ENCODE data around the gene UNC13C. TPM values are rescaled to one million over a fixed set of nuclear protein-coding genes. Genes with fewer than 3 reads are reported as not detected.

UNC13C gene
- polyA plus RNA-seq, 1 of the 3 experiments (the other 2 are of a cell fraction): not detected

- H3K9me2 ChIP-seq: no peaks in the 10 kb centered on the region
- DNase-seq: no peak
- TF ChIP-seq YY1 (IDR thresholded peaks at IDR 0.05; ENCODE audit: low read depth): no peak
- no peak for TF ChIP-seq CHD2 (IDR thresholded peaks at IDR 0.05; ENCODE audit: low read length, partially characterized antibody)
- TF ChIP-seq EP300 (IDR thresholded peaks at IDR 0.05; ENCODE audit: borderline replicate concordance in 1 of 2, low read depth in 1 of 2, low read length in 1 of 2): no peak
- no peak for TF ChIP-seq RAD21 (IDR thresholded peaks at IDR 0.05; ENCODE audit: low read length)
- TF ChIP-seq ELF1 (IDR thresholded peaks at IDR 0.05): no peak
- no peak for TF ChIP-seq GATA2 (CRISPR knock-in tag; IDR thresholded peaks at IDR 0.05)
- TF ChIP-seq MXI1 (IDR thresholded peaks at IDR 0.05; ENCODE audit: low read depth, low read length): no peak
- TF ChIP-seq EZH2phosphoT487 (IDR thresholded peaks at IDR 0.05; ENCODE audit: borderline replicate concordance, low read depth): no peak
- no peak for TF ChIP-seq FOXJ3 (CRISPR knock-in tag; IDR thresholded peaks at IDR 0.05)
- TF ChIP-seq JUND (IDR thresholded peaks at IDR 0.05): no peak
- TF ChIP-seq TAF1 (IDR thresholded peaks at IDR 0.05; ENCODE audit: borderline replicate concordance, low read depth, low read length): no peak
- no peak for TF ChIP-seq TCF12 (IDR thresholded peaks at IDR 0.05)
- TF ChIP-seq RFX5 (IDR thresholded peaks at IDR 0.05; ENCODE audit: low read length): no peak
- TF ChIP-seq SMC3 (IDR thresholded peaks at IDR 0.05; ENCODE audit: low read depth, low read length): no peak
- TF ChIP-seq TEAD4 (IDR thresholded peaks at IDR 0.05; ENCODE audit: borderline replicate concordance, insufficient read depth): no peak
- no peak for TF ChIP-seq NFIC (IDR thresholded peaks at IDR 0.05; ENCODE audit: borderline replicate concordance)
- TF ChIP-seq GABPA (IDR thresholded peaks at IDR 0.05; ENCODE audit: low read depth): no peak
- no peaks in the 10 kb centered on the region for H3K79me2 ChIP-seq (ENCODE audit: insufficient read depth)
- no peaks in the 10 kb centered on the region for H3F3A ChIP-seq (replicated peaks; ENCODE audit: insufficient read depth)
- no peaks in the 10 kb centered on the region for H3K27me3 ChIP-seq (ENCODE audit: insufficient read depth)
- POLR2A ChIA-PET: no interaction called here
- 10% methylated on average over 2 of the region's 2 CpGs for WGBS (ENCODE audit: low lambda C conversion rate)
- no peaks in the 10 kb centered on the region for H3K9me3 ChIP-seq
- H3K36me3 ChIP-seq (replicated peaks in 1 of 2; ENCODE audit: control insufficient read depth in 1 of 2, insufficient read depth in 2 of 2, low read length in 1 of 2): no peaks in the 10 kb centered on the region
- H2AFZ ChIP-seq (ENCODE audit: low read depth): no peak overlapping the region
- H3K4me3 ChIP-seq (ENCODE audit: low read depth in 2 of 2, low read length in 1 of 2): no peak overlapping the region
- H3K4me1 ChIP-seq (ENCODE audit: control insufficient read depth in 1 of 2, insufficient read depth in 2 of 2, low read depth in 1 of 2, low read length in 1 of 2): no peaks in the 10 kb centered on the region
- H3K4me2 ChIP-seq: no peak overlapping the region
- no peak overlapping the region for H3K27ac ChIP-seq (ENCODE audit: low read depth in 2 of 2, low read length in 1 of 2)
- H4K20me1 ChIP-seq (ENCODE audit: insufficient read depth): no peaks in the 10 kb centered on the region
- CTCF ChIA-PET: interaction anchor here (0.9 kb wide), 1 partner anchor 20 kb away, joined by 3 read pairs; no protein-coding TSS in a partner anchor
- no peak overlapping the region for H3K9ac ChIP-seq
Observed at GRCh38 chr15:54373332-54373731, 395.1 kb downstream of the UNC13C start.

- no peak overlapping the region for H3K9ac ChIP-seq
- POLR2A ChIA-PET: no interaction called here
- no peak overlapping the region for H3K4me3 ChIP-seq (ENCODE audit: low read depth in 2 of 2, low read length in 1 of 2)
- H2AFZ ChIP-seq (ENCODE audit: low read depth): no peak overlapping the region
- H3K9me2 ChIP-seq: no peaks in the 10 kb centered on the region
- no peaks in the 10 kb centered on the region for H3K27me3 ChIP-seq (ENCODE audit: insufficient read depth)
- CTCF ChIA-PET: interaction anchor here (0.9 kb wide), 1 partner anchor 19 kb away, joined by 3 read pairs; no protein-coding TSS in a partner anchor
- H3K4me2 ChIP-seq: no peak overlapping the region
- no peaks in the 10 kb centered on the region for H3K4me1 ChIP-seq (ENCODE audit: control insufficient read depth in 1 of 2, insufficient read depth in 2 of 2, low read depth in 1 of 2, low read length in 1 of 2)
- no peaks in the 10 kb centered on the region for H4K20me1 ChIP-seq (ENCODE audit: insufficient read depth)
- H3K36me3 ChIP-seq (replicated peaks in 1 of 2; ENCODE audit: control insufficient read depth in 1 of 2, insufficient read depth in 2 of 2, low read length in 1 of 2): no peaks in the 10 kb centered on the region
- H3K9me3 ChIP-seq: no peaks in the 10 kb centered on the region
- no peak overlapping the region for H3K27ac ChIP-seq (ENCODE audit: low read depth in 2 of 2, low read length in 1 of 2)
- H3F3A ChIP-seq (replicated peaks; ENCODE audit: insufficient read depth): no peaks in the 10 kb centered on the region
- DNase-seq: no peak
- H3K79me2 ChIP-seq (ENCODE audit: insufficient read depth): no peaks in the 10 kb centered on the region
- 2% methylated on average over 5 of the region's 5 CpGs for WGBS (ENCODE audit: low lambda C conversion rate)
- TF ChIP-seq SIN3A (IDR thresholded peaks at IDR 0.05; ENCODE audit: borderline replicate concordance, low read depth, low read length) (no peak), USF1 (IDR thresholded peaks at IDR 0.05; ENCODE audit: borderline replicate concordance, low read depth) (no peak), TCF12 (IDR thresholded peaks at IDR 0.05) (no peak), RCOR1 (IDR thresholded peaks at IDR 0.05; ENCODE audit: low read length) (no peak), NFIC (IDR thresholded peaks at IDR 0.05; ENCODE audit: borderline replicate concordance) (no peak), EP300 (IDR thresholded peaks at IDR 0.05; ENCODE audit: borderline replicate concordance in 1 of 2, low read depth in 1 of 2, low read length in 1 of 2) (no peak), ELF1 (IDR thresholded peaks at IDR 0.05) (no peak), GATA2 (CRISPR knock-in tag; IDR thresholded peaks at IDR 0.05) (no peak), FOSL2 (IDR thresholded peaks at IDR 0.05; ENCODE audit: borderline replicate concordance, low read depth) (no peak), NRF1 (IDR thresholded peaks at IDR 0.05; ENCODE audit: low read depth, low read length) (no peak), MAX (IDR thresholded peaks at IDR 0.05; ENCODE audit: low read depth) (no peak), PBX3 (IDR thresholded peaks at IDR 0.05) (no peak), CTCF (IDR thresholded peaks at IDR 0.05) (no peak), YY1 (IDR thresholded peaks at IDR 0.05; ENCODE audit: low read depth) (no peak), GABPA (IDR thresholded peaks at IDR 0.05; ENCODE audit: low read depth) (no peak)
Observed at GRCh38 chr15:54374184-54374952, 396.1 kb downstream of the UNC13C start.
